Adrenal gland (tissue), 12 donors: Measurements from ENCODE around the gene POLR1C. TPM values are rescaled to one million over a fixed set of nuclear protein-coding genes. Genes with fewer than 3 reads are reported as not detected.

Experiments
- DNase-seq, 7 donors: peaks; one replicate each; pipeline ENCODE4 v3.0.0-alpha.2; 2019 to 2020
- H3K27ac ChIP-seq, 5 donors: fragments of 200-600 bp; sonication (generic) in 4 of 5; 1 replicate in 3 of 5; 2 replicates in 2 of 5; pipeline versions ENCODE4 v1.5.1 to v1.8.0; 2016 to 2020; ENCODE audit warnings: mild to moderate bottlenecking in 1 of 5
- H3K27me3 ChIP-seq: fragments of 200-600 bp; 2 replicates; pipeline ENCODE4 v1.8.0; 2021
- H3K36me3 ChIP-seq, 2 donors: fragments of 200-600 bp; replicated peaks in 1 of 2; 1 replicate in 1 of 2; 2 replicates in 1 of 2; pipeline versions ENCODE4 v1.5.1 to v1.8.0; 2018 to 2022
- H3K4me1 ChIP-seq, 2 donors: fragments of 200-600 bp; replicated peaks in 1 of 2; 1 replicate in 1 of 2; 2 replicates in 1 of 2; pipeline versions ENCODE4 v1.5.1 to v1.8.0; 2018 to 2021
- H3K4me3 ChIP-seq, 4 donors: fragments of 200-600 bp; sonication (generic) in 3 of 4; one replicate each; pipeline ENCODE4 v1.5.1; 2016 to 2018
- H3K9me3 ChIP-seq, 3 donors: fragments of 200-600 bp; sonication (generic) in 1 of 3; replicated peaks in 1 of 3; 1 replicate in 2 of 3; 2 replicates in 1 of 3; pipeline versions ENCODE4 v1.5.1 to v1.8.0; 2016 to 2021
- POLR2A ChIP-seq, 2 donors: fragments of 450-650 bp; IDR thresholded peaks; one replicate each; pipeline ENCODE4 v1.6.1; 2017; ENCODE audit warnings: antibody characterized with exemption in 2 of 2, mild to moderate bottlenecking in 2 of 2, moderate library complexity in 1 of 2
- WGBS, 4 donors: extraction: QIAGEN DNeasy Blood & Tissue Kit in 2 of 4; methylation state at CpG; one replicate each; pipeline versions ENCODE4 v1.1.5 to v1.1.7; 2013 to 2017; 5-methylcytosine and 5-hydroxymethylcytosine counted together
- intact Hi-C, 2 donors: fragments of 100-400 bp; cut with DNase I; formaldehyde crosslinking; loops; one replicate each; pipeline versions ENCODE4 v1.14.1 to v1.15.0; 2022 to 2023
- polyA plus RNA-seq, 3 donors: library from polyadenylated mRNA; stranded (reverse); fragments of 200-250 nt in 2 of 3; fragments of 350-450 nt in 1 of 3; fragmentation: Illumina TruSeq in 1 of 3; extraction: RNeasy Lipid Tissue Mini Kit (QIAGEN cat#74804) in 1 of 3; gene quantifications; one replicate each; pipeline ENCODE4 v1.2.3, GENCODE V29; 2013 to 2014
- total RNA-seq, 9 donors: library from RNA; depleted of rRNA in 4 of 9; stranded (reverse); fragments of >200 nt in 4 of 9; fragments of 120-200 nt in 1 of 9; fragmentation: NEBNext Ultra II Directional in 1 of 9; extraction: Animal tissue kit (Norgen Biotek cat#: 25700) in 1 of 9; gene quantifications; one replicate each; pipeline versions ENCODE4 v1.1.0 to v1.2.4, GENCODE V29; 2013 to 2023
- TF ChIP-seq, protein P1 (sequence below), 6 experiments: fragments of 450-650 bp in 4 of 6; fragments of 200-600 bp in 2 of 6; sonication (generic) in 1 of 6; IDR thresholded peaks; 1 replicate in 5 of 6; 2 replicates in 1 of 6; pipeline versions ENCODE4 v1.5.1 to v1.8.0; 2016 to 2021; ENCODE audit warnings: antibody characterized with exemption in 6 of 6, mild to moderate bottlenecking in 2 of 6, moderate library complexity in 1 of 6
- donor health status: healthy with polysubstance abuse.
- donor health status: Bipolar disorder and iron deficiency.
- donor health status: DM: yes; HTN: yes; CAD: no.
- donor health status: DM: no; HTN: no; CAD: no.
- donor health status: DM: no; HTN: no; CAD: no.
- donor health status: DM: yes; HTN: yes; CAD: no.

POLR1C gene
- total and polyA plus RNA-seq, 12 donors, result 16.8 to 67.2 (median 37.4) TPM

- Histone ChIP-seq H3K4me3 (peak overlapping the region in 1 of 4 donors; percentile 89), H3K4me1 (peaks cover 23 to 31% of the 10 kb centered on the region in 2 donors), H3K27me3 (no peaks in the 10 kb centered on the region), H3K9me3 (no peaks in the 10 kb centered on the region), H3K27ac (peak overlapping the region; percentile 29 to 95 (median 79)), H3K36me3 (peaks cover 0 to 46% of the 10 kb centered on the region in 2 donors)
- WGBS, 4 donors, result 80 to 92% (median 81%) methylated on average over 5 to 10 of the region's 10 CpGs
- no peak for TF ChIP-seq POLR2A (IDR thresholded peaks at IDR 0.05)
- TF ChIP-seq, protein P1, sequence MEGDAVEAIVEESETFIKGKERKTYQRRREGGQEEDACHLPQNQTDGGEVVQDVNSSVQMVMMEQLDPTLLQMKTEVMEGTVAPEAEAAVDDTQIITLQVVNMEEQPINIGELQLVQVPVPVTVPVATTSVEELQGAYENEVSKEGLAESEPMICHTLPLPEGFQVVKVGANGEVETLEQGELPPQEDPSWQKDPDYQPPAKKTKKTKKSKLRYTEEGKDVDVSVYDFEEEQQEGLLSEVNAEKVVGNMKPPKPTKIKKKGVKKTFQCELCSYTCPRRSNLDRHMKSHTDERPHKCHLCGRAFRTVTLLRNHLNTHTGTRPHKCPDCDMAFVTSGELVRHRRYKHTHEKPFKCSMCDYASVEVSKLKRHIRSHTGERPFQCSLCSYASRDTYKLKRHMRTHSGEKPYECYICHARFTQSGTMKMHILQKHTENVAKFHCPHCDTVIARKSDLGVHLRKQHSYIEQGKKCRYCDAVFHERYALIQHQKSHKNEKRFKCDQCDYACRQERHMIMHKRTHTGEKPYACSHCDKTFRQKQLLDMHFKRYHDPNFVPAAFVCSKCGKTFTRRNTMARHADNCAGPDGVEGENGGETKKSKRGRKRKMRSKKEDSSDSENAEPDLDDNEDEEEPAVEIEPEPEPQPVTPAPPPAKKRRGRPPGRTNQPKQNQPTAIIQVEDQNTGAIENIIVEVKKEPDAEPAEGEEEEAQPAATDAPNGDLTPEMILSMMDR (IDR thresholded peaks at IDR 0.05), result no peak
- intact Hi-C loops, result no loop called here
- peak in 1 of 7 donors; percentile 68 for DNase-seq
Observed at GRCh38 chr6:43510827-43511163, 6.1 kb upstream of the POLR1C start.

DNA sequence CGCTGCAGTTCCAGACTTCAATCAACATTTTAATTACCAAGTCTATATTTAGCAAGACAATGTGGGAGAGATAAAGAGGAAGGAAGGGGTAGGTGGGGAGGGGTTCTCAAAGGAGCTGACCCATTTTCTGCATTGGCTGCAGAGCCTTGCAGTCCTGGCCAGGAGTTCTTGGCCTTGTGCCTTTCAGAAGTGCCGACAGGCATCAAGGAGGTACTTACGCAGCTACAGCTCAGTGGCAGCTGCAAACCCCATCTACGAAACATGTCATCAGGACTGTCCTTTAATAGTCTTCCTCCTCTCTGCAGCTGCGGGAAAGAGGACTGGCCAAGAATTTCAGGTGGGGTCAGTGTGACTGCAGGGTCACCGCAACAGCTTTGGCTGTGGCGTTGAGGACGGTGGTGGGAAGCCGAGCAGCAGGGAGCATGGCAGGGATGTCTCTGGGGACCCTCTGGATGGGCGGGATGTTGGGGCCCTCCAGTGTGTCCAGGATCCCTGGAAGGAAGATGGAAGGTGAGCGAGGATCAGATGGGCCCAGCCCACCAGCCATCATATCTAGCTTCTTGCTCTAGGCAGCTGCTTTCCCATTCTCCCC lies 5.0 kb upstream of the POLR1C start:
- Histone ChIP-seq H3K27me3 (no peaks in the 10 kb centered on the region), H3K4me3 (no peak overlapping the region), H3K27ac (peak overlapping the region in 2 of 5 donors; percentile 20 to 87), H3K36me3 (peaks cover 0 to 43% of the 10 kb centered on the region in 2 donors), H3K4me1 (peaks cover 26 to 35% of the 10 kb centered on the region in 2 donors), H3K9me3 (no peaks in the 10 kb centered on the region)
- TF ChIP-seq, protein P1 (IDR thresholded peaks at IDR 0.05), result no peak
- TF ChIP-seq POLR2A (IDR thresholded peaks at IDR 0.05), result no peak
- WGBS, 4 donors, result 70 to 80% (median 77%) methylated on average over 11 of the region's 11 CpGs
- intact Hi-C loops, result no loop called here
- no peak for DNase-seq

DNA sequence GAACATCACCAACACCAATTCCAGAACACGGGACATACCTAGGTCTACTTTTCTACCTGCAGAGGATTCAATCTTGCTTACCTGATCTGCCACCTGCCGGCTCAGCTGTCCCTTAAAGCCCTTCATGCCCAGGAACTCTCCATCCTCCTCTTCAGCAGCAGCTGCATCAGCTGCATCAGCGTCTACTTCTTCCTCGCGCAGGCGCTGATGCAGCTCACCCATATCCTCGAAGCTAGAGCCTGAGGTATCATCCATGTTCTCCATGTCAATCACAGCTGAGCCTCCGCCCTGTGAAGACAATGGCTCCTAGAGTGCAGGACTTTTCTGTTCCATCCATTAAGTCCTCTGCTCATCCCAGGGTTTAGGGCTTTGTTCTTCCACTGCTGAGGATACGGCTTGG lies 1.1 kb upstream of the POLR1C start:
- 52 to 69% (median 63%) methylated on average over 9 of the region's 9 CpGs for WGBS, 4 donors
- no peak for TF ChIP-seq POLR2A (IDR thresholded peaks at IDR 0.05)
- TF ChIP-seq, protein P1 (IDR thresholded peaks at IDR 0.05), result no peak
- Histone ChIP-seq H3K27ac (peak overlapping the region in 2 of 5 donors; percentile 77 to 85), H3K4me3 (peak overlapping the region; percentile 38 to 82 (median 61)), H3K4me1 (peaks cover 18 to 35% of the 10 kb centered on the region in 2 donors), H3K27me3 (no peaks in the 10 kb centered on the region), H3K9me3 (no peaks in the 10 kb centered on the region), H3K36me3 (peaks cover 0 to 58% of the 10 kb centered on the region in 2 donors)
- DNase-seq, result no peak
- intact Hi-C loops, result no loop called here

DNA sequence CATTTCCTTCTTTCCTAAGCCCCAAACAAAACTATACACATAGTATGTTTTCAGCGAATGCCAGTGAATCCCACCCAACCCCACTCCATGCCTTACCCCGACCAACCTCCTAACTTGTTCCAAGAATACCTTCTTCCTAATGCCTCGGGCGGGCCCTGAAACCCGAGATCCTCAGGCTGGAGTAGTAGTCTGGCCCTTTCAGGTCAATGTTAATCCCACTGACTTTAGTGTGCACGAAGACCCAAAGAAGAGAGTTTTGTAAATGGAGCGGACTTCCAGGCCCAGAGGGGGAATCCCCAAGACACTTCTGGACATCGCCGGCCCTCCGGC lies 557 bp upstream of the POLR1C start:
- 0 to 2% (median 1%) methylated on average over 6 to 10 of the region's 10 CpGs for WGBS, 4 donors

More for the DNA sequence above, 557 bp upstream of the POLR1C start:
- Histone ChIP-seq H3K27ac (peak overlapping the region in 4 of 5 donors; percentile 77 to 86 (median 81)), H3K4me1 (peaks cover 17 to 33% of the 10 kb centered on the region in 2 donors), H3K27me3 (no peaks in the 10 kb centered on the region), H3K36me3 (peaks cover 0 to 61% of the 10 kb centered on the region in 2 donors), H3K4me3 (peak overlapping the region; percentile 38 to 82 (median 61)), H3K9me3 (no peaks in the 10 kb centered on the region)
- no peak for DNase-seq
- intact Hi-C loops, result no loop called here
- TF ChIP-seq, protein P1 (IDR thresholded peaks at IDR 0.05), result no peak
- TF ChIP-seq POLR2A (IDR thresholded peaks at IDR 0.05), result no peak
